HCT116 (cell line): Measurements from ENCODE around the gene ADAMTSL5. TPM values are rescaled to one million over a fixed set of nuclear protein-coding genes. Genes with fewer than 3 reads are reported as not detected.

Experiments used
- ATAC-seq: fragments of 200-7000 bp; cut with Tn5 transposase; 2 replicates; pipeline ENCODE4 v1.9.1; 2020; ENCODE audit warnings: mild to moderate bottlenecking, moderate library complexity
- BruUV-seq: library from RNA; stranded (reverse); fragments of 400-500 nt; replicated peaks from 2 replicates; lab custom pipeline; 2021; lab: Mats Ljungman, UMichigan
- CTCF ChIA-PET: fragments of 300-600 bp; sonication (Branson Sonifier 250); formaldehyde crosslinking; loops from one replicate; lab custom pipeline; 2021; ENCODE audit warnings: antibody characterized with exemption; lab: Charles Lee
- POLR2A ChIA-PET: fragments of 300-600, 350-600 bp; sonication (Branson Sonifier 250); formaldehyde crosslinking; loops from one replicate; lab custom pipeline; 2021; ENCODE audit warnings: antibody characterized with exemption; lab: Charles Lee
- RAD21 ChIA-PET, 2 experiments: fragments of 300-600 bp; sonication (Branson Sonifier 250); formaldehyde crosslinking; loops; one replicate each; lab custom pipeline; 2023; ENCODE audit warnings: low total read pairs in 2 of 2; ENCODE audit not compliant: uncharacterized antibody in 2 of 2, unreplicated experiment in 2 of 2, low non-redundant PET in 1 of 2; lab: Charles Lee
- DNase-seq: peaks from one replicate; pipeline ENCODE4 v3.0.0-alpha.2; 2010; ENCODE audit warnings: low read depth, low spot score
- H2AFZ ChIP-seq: fragments of 200-600 bp; shearing (Covaris generic), sonication (generic); 2 replicates; pipeline ENCODE4 v1.6.1; 2017; ENCODE audit warnings: low read depth, mixed run types, mixed read lengths, antibody characterized with exemption, low read length; ENCODE audit not compliant: poor library complexity, severe bottlenecking
- H3K27ac ChIP-seq: 2 replicates; pipeline ENCODE4 v1.5.1; 2012; ENCODE audit warnings: low read depth, low read length
- H3K27me3 ChIP-seq: fragments of 200-600 bp; sonication (generic); 2 replicates; pipeline ENCODE4 v1.6.1; 2016; ENCODE audit warnings: mixed run types, low read length, mixed read lengths; ENCODE audit not compliant: insufficient read depth
- H3K36me3 ChIP-seq, 2 experiments: fragments of 200-500 bp in 1 of 2; fragments of 200-600 bp in 1 of 2; sonication (Bioruptor generic) in 1 of 2; sonication (generic) in 1 of 2; 2 replicates each; pipeline versions ENCODE4 v1.5.1 to v1.6.1; 2014 to 2016; ENCODE audit warnings: low read length in 2 of 2, inconsistent platforms in 1 of 2, mixed read lengths in 1 of 2, mixed run types in 1 of 2; ENCODE audit not compliant: insufficient read depth in 2 of 2, control insufficient read depth in 1 of 2
- H3K4me1 ChIP-seq, 2 experiments: fragments of 200-600 bp in 1 of 2; sonication (generic) in 1 of 2; 2 replicates each; pipeline versions ENCODE4 v1.5.1 to v1.6.1; 2012 to 2017; ENCODE audit warnings: low read length in 2 of 2, inconsistent platforms in 1 of 2, mild to moderate bottlenecking in 1 of 2, mixed read lengths in 1 of 2, mixed run types in 1 of 2, moderate library complexity in 1 of 2; ENCODE audit not compliant: insufficient read depth in 2 of 2, control insufficient read depth in 1 of 2
- H3K4me2 ChIP-seq: fragments of 200-600 bp; sonication (generic); 2 replicates; pipeline ENCODE4 v1.6.1; 2017; ENCODE audit warnings: mixed run types, low read length, mixed read lengths
- H3K4me3 ChIP-seq, 2 experiments: fragments of 200-600 bp in 1 of 2; sonication (generic) in 1 of 2; replicated peaks in 1 of 2; 2 replicates each; pipeline ENCODE4 v1.5.1; 2011 to 2016; ENCODE audit warnings: low read length in 2 of 2, control low read depth in 1 of 2, low read depth in 1 of 2, mild to moderate bottlenecking in 1 of 2, mixed read lengths in 1 of 2, mixed run types in 1 of 2
- H3K79me2 ChIP-seq: fragments of 200-600 bp; sonication (generic); 2 replicates; pipeline ENCODE4 v1.6.1; 2017; ENCODE audit warnings: mild to moderate bottlenecking, mixed run types, low read length, moderate library complexity, mixed read lengths; ENCODE audit not compliant: insufficient read depth
- H3K9ac ChIP-seq: fragments of 200-600 bp; sonication (generic); 2 replicates; pipeline ENCODE4 v1.6.1; 2016; ENCODE audit warnings: low read length, mixed read lengths
- H3K9me2 ChIP-seq: fragments of 200-600 bp; sonication (generic), shearing (Covaris generic); 2 replicates; pipeline ENCODE4 v1.6.1; 2017; ENCODE audit warnings: mixed run types, mild to moderate bottlenecking, moderate library complexity; ENCODE audit not compliant: insufficient read depth
- H3K9me3 ChIP-seq, 2 experiments: fragments of 200-500 bp in 1 of 2; fragments of 200-600 bp in 1 of 2; sonication (Bioruptor generic) in 1 of 2; sonication (generic) in 1 of 2; 2 replicates each; pipeline ENCODE4 v1.6.1; 2014 to 2017; ENCODE audit warnings: low read length in 2 of 2, mixed read lengths in 2 of 2, inconsistent platforms in 1 of 2, low read depth in 1 of 2, mild to moderate bottlenecking in 1 of 2, mixed run types in 1 of 2, moderate library complexity in 1 of 2; ENCODE audit not compliant: control insufficient read depth in 1 of 2, insufficient read depth in 1 of 2
- H4K20me1 ChIP-seq: fragments of 200-600 bp; sonication (generic), shearing (Covaris generic); 2 replicates; pipeline ENCODE4 v1.6.1; 2017; ENCODE audit warnings: mixed run types, mild to moderate bottlenecking, moderate library complexity; ENCODE audit not compliant: insufficient read depth
- ATF3 ChIP-seq: IDR thresholded peaks from 2 replicates; pipeline ENCODE4 v1.6.1; 2012
- CEBPB ChIP-seq: IDR thresholded peaks from 2 replicates; pipeline ENCODE4 v1.6.1; 2012; ENCODE audit warnings: low read depth
- EGR1 ChIP-seq: IDR thresholded peaks from 2 replicates; pipeline ENCODE4 v1.6.1; 2012; ENCODE audit warnings: low read depth
- ELF1 ChIP-seq: IDR thresholded peaks from 2 replicates; pipeline ENCODE4 v1.6.1; 2012; ENCODE audit warnings: low read depth, borderline replicate concordance
- EZH2phosphoT487 ChIP-seq: fragments of 200-600 bp; IDR thresholded peaks from 2 replicates; pipeline ENCODE4 v1.6.1; 2018; ENCODE audit warnings: antibody characterized with exemption, borderline replicate concordance
- FOSL1 ChIP-seq: IDR thresholded peaks from 2 replicates; pipeline ENCODE4 v1.6.1; 2012; ENCODE audit warnings: low read depth
- JUND ChIP-seq: IDR thresholded peaks from 2 replicates; pipeline ENCODE4 v1.6.1; 2012
- MAX ChIP-seq: IDR thresholded peaks from 2 replicates; pipeline ENCODE4 v1.6.1; 2012
- POLR2A ChIP-seq: IDR thresholded peaks from 2 replicates; pipeline ENCODE4 v1.7.0; 2011; ENCODE audit warnings: borderline replicate concordance; ENCODE audit not compliant: insufficient read depth, insufficient read length; ENCODE audit errors: extremely low read depth
- POLR2AphosphoS5 ChIP-seq: IDR thresholded peaks from 2 replicates; pipeline ENCODE4 v1.6.1; 2011; ENCODE audit warnings: mild to moderate bottlenecking, low read depth, low read length, moderate library complexity
- RAD21 ChIP-seq: IDR thresholded peaks from 2 replicates; pipeline ENCODE4 v1.6.1; 2012; ENCODE audit warnings: low read depth, mild to moderate bottlenecking
- REST ChIP-seq: IDR thresholded peaks from 2 replicates; pipeline ENCODE4 v1.6.1; 2012; ENCODE audit warnings: low read depth
- SIN3A ChIP-seq: IDR thresholded peaks from 2 replicates; pipeline ENCODE4 v1.6.1; 2012; ENCODE audit warnings: low read depth
- SP1 ChIP-seq: IDR thresholded peaks from 2 replicates; pipeline ENCODE4 v1.6.1; 2012; ENCODE audit warnings: low read depth
- SRF ChIP-seq: IDR thresholded peaks from 2 replicates; pipeline ENCODE4 v1.6.1; 2012; ENCODE audit warnings: low read depth
- TCF7L2 ChIP-seq: IDR thresholded peaks from 2 replicates; pipeline ENCODE4 v1.7.0; 2011; ENCODE audit warnings: borderline replicate concordance, inconsistent platforms; ENCODE audit not compliant: insufficient read depth, insufficient read length; ENCODE audit errors: extremely low read depth
- YY1 ChIP-seq: IDR thresholded peaks from 2 replicates; pipeline ENCODE4 v1.6.1; 2011; ENCODE audit warnings: low read length, low read depth, moderate library complexity, mild to moderate bottlenecking; ENCODE audit not compliant: insufficient replicate concordance; ENCODE audit errors: extremely low read depth
- ZFX ChIP-seq: fragments of 450-650 bp; IDR thresholded peaks from 2 replicates; pipeline ENCODE4 v1.6.1; 2017
- ZNF274 ChIP-seq: fragments of 200-500 bp; sonication (Bioruptor generic); IDR thresholded peaks from 2 replicates; pipeline ENCODE4 v1.6.1; 2014; ENCODE audit warnings: mild to moderate bottlenecking, low read depth, low read length, inconsistent platforms
- intact Hi-C: fragments of 100-400 bp; cut with micrococcal nuclease; formaldehyde crosslinking; loops from 2 replicates; pipeline ENCODE4 v1.10.0; 2022
- total RNA-seq: library from RNA; stranded (reverse); gene quantifications from one replicate; pipeline ENCODE4 v1.2.1, GENCODE V29; 2021; ENCODE audit not compliant: unreplicated experiment

ADAMTSL5 gene
- total RNA-seq, 1 experiment from 2014 or later = 24.0 TPM

- Histone ChIP-seq H3K27ac (no peak overlapping the region; the same call in 1 of the 2 replicates), H4K20me1 (no peaks in the 10 kb centered on the region), H3K9me3 (no peaks in the 10 kb centered on the region), H3K4me2 (no peak overlapping the region), H3K36me3 (no peaks in the 10 kb centered on the region), H3K79me2 (peaks cover 7% of the 10 kb centered on the region; the same call in 1 of the 2 replicates), H3K9ac (no peak overlapping the region), H3K27me3 (no peaks in the 10 kb centered on the region), H3K9me2 (no peaks in the 10 kb centered on the region), H3K4me3 (no peak overlapping the region), H3K4me1 (peaks cover 14 to 26% of the 10 kb centered on the region in 2 experiments), H2AFZ (no peak overlapping the region)
- POLR2A ChIA-PET = no interaction called here
- intact Hi-C loops = no loop called here
- TF ChIP-seq POLR2AphosphoS5 (no peak), RAD21 (no peak), ELF1 (no peak), SP1 (no peak), FOSL1 (no peak), REST (no peak), JUND (no peak), EGR1 (no peak), SIN3A (no peak), CEBPB (no peak), YY1 (no peak), ATF3 (no peak), SRF (no peak), EZH2phosphoT487 (no peak), ZNF274 (no peak), TCF7L2 (no peak), POLR2A (no peak), ZFX (no peak), MAX (no peak)
- CTCF ChIA-PET = no interaction called here
- no peak for ATAC-seq
- RAD21 ChIA-PET = no interaction called here
- DNase-seq = no peak
- no TSS peak for BruUV-seq
Observed at GRCh38 chr19:1487576-1488281, 25.1 kb downstream of the ADAMTSL5 start.
